ENCODE measurements around the gene ICAM5.
"Not testable (repeated sequence)": the region's sequence is repeated elsewhere in the genome, so short reads cannot be mapped to it uniquely, and the experiment has no call there.

Gene ICAM5

DNA sequence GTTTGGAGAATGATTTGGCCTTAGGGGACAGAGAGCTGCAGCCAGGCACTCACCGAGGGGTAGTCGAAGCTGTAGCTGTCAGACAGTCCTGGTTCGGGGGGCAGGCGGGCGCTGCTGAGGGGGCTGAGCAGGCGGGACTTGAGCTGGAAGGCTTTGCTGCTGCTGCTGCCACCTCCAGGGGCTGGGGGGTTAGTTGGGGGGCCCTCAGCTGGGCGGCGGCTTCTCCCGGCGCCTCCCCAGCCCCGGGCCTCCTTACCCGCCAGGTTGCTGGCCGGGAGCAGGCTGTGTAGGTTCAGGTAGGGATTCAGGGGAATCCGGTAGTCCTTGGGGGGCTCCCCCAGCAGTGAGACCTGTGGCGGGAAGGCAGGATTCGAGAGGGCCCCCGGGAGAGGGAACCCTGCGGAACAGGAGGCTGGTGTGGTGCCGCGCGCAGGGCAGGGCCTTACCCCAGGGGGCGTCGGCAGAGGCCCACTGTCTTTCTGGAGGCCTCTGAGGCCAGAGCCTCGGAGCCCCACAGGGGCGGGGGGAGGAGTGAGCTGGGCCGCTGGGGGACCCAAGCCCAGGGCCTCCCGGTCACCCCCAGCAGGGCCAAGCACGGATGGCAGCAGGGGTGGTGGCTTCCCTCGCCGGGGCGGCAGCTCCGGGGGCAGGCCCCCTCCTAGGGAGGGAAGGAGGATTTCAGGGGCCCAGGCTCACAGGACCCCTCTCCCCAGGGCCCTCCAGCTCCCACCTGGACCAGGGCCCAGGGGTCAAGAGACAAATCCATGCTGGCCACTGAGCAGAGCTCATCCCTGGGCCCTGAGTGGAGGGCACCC lies 31.1 kb downstream of the ICAM5 start:
- no peak for DNase-seq (ENCODE audit: low read depth)

DNA sequence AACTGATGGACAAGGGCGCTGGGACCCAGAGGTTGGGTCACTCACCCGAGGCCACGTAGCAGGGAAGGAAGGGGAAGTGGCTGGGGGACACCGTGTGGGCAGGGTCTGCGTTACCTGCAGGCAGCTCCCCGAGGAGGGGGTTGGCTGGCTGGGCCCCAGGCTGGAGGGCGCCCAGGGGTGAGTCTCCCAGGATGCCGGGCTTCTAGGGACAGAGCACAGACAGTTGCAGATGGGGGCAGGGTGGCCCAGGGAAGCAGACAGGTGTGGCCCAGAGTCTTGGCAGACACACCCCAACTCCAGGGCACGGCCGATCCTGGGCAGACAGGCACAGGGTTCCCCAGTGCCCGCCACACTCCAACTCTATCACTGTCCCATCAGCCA lies 31.7 kb downstream of the ICAM5 start:
- DNase-seq (ENCODE audit: low read depth): no peak

DNA sequence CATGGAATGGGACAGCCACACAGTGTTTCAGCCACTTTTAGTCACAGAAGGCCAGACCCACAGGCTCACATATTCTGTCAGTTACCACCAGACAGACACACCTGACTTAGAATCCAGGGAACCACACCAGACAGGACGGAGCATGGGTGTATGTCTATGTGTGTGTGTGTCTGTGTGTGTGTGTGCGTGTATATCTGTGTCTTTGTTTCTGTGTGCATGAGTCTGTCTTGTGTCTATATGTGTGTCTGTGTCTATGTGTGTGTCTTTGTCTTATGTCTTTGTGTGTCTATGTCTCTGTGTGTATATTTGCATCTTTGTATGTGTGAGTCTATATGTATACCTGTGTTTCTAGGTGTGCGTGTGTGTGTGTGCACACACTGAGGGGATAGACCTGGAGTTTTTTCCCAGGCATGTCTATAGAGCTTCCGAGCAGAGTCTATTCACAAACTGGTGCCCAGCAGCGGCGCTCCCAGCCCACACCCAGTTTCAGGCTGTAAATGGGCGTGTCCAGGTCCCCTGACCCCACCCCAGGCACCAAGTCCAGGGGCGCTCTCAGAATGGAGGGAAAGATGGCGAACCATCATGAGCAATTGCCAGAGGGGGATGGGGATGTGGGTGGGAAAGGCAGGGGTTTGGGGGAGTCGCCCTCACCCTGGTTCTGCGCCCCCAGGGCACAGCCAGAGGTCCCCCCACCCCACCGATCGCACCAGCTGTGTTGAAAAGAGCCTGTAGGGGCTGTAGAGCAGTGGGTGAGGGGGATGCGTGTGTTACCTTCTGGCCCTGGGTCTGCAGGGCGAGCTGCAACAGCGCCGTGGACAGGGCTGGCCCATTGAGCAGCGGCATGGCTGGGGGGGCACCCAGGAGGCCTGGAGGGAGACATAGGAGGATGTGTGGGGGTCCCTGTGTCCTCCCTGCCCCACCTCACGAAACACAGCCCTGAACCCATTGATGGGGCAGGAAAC lies 32.4 kb downstream of the ICAM5 start:
- no peak for DNase-seq (ENCODE audit: low read depth)

DNA sequence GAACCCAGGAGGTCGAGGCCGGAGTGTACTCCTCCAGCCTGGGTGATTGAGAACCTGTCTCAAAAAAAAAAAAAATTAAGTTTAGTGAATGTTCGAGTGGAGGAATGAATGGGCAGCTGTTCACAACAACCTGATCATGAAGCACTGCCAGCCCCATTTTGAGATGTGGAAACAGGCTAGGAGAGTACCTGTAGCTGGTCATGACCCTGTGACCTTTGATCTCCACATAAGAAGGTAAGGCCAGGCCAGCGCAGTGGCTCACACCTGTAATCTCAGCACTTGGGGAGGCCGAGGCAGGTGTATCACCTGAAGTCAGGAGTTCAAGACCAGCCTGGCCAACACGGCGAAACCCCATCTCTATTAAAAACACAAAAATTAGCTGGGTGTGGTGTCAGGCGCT lies 36.0 kb downstream of the ICAM5 start:
- no peak for DNase-seq (ENCODE audit: low read depth)

DNA sequence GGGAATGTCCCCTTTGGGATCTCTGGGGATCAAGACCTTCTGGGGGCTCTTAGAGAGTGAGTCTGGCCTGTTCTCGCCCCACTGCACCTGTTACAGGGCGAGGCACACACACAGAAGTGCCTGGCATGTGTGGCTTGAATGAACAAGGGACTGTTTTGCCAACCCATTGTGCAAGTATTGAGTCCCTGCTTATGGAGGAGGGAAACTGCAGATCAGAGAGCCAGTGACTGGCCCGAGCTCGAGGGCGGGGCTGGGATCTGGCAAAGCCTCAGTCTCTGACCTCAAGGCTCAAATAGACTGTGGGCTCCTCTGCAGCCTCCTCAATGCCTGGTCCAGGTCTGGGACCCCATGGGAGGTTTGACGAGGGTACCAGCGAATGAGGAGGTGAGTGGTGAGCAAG lies 38.0 kb downstream of the ICAM5 start:
- no peak for DNase-seq (ENCODE audit: low read depth)

DNA sequence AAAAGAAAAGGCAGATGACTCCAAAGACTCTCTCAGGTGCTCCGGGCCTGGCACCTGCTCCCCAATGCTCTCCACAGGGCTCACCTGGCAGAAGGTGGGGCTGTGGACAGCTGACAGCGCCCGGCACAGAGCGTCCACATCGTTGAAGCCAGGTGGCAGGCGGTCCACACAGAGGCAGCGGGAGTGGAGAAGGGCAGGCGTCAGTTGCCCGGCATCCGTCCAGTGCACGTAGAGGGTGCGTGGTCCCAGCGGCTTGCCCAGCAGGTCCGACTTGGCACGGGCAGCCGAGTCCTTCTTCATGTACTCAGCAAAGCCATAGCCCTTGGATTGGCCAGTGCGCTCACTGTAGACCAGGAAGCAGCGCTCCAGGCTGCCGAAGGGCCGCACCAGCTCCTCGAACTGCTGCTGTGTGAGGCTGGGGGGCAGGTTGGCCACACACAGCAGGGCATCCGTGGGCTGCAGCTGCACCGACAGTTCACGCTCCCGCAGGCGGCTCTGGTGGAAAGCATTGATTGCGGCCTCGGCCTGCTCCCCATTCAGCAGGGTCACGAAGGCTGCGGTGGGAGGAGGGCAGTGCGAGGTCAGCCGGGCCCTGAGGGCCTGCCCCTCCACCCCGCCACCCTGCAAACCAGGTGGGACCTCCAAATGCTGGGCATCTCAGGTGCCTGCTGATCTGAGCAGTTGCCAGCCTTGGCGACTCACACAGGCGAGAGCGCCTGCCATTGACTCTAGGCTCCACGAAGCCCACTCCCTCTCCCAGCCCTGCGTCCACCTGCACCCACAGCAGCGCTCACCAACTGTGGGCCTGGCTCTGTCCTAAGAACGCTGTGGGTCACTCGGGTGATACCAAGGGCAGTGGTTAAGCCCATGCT lies 39.0 kb downstream of the ICAM5 start:
- DNase-seq (ENCODE audit: low read depth): no peak

DNA sequence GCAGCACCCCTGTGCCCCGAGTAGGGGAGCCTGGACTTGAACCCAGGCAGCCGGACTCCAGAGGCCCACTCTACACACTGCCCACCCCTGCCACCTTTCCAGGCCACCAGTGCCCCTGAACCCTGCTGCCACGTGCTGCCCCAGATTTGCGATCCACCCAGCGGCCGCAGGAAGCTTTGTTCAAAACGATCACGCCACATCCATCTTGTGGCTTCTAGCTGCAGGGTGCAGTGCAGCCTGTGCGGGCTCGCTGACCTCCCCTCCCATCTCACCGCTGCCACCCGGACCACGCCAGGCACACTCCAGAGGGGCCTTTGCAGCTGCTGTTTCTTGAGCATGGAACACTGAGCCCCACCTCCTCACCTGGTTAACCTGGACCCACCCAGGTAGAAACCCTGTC lies 39.8 kb downstream of the ICAM5 start:
- no peak for DNase-seq (ENCODE audit: low read depth)

DNA sequence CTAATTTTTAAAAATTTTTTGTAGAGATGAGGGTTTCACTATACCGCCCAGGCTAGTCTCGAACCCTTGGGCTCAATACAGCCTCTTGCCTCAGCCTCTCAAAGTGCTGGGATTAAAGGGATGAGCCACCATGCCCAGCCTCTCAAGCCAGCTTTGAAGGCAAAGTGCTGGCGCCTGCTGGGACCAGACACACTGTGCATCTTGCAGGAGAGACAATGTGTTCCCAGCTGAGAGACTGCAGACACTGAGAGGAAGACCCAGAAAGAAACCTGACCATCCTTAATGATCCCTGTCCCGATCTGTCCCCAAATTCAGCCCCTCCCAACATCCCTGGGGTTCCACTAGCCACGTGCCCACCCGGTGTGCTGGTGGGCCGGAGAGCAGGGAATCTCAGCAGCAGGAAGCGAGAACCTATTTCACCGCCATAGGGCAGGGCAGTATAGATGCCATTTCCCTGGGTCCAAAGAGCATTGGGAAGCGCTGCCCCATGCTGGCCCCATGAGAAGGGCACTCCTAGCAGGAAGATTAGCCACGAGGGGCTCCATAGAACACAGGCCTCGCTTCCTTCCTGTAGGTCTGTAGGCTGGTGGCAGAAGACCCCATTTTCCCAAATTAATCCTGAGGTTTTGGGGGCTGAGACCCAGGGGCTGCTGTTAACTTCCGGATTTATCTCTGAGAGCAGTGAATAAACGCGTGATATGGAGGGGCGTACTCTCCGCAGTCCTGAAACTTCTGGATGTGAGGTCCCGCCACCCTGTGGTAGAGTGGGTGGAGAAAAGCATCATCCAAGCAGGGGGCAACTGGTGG lies 42.6 kb downstream of the ICAM5 start:
- DNase-seq (ENCODE audit: low read depth): no peak

DNA sequence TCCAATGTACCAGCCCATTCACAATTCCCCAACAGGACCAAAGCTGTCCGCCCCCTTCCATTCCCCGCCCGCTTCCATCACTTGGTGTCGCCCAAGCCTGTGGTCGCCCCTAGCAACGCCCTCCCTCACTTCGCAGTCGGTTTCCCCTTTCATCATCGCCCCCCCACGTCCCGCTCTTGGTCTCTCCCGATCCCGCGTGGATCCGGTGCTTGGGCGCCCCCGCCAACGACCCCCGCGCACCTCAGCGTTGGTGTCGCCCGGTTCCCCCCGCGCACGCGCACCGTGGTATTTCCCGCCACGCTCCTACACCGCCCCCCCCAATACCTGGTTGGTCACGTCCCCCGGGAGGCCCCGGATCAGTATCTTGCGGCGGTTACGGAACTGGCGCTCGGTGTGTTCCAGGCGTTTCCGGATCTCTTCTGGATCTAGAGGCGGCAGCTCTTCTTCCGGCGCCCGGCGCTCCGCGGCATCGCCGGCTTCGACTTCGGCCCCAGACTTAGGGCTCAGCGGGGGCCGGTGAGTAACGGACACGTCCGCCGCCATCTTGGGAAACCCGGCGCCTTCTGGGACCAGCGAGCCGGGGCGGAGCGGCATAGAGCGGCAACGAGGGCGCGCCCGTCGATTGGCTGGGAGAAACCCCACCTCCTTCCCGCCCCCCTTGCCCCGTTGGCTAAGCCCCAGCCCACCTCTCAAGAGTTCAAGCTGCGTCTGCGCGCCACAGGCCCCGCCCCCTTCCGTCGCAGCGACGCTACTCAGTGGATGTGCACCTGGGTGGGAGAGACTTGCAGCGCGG lies 43.4 kb downstream of the ICAM5 start, which contains the start of gene RAVER1:
Gene RAVER1, minus strand, starts transcription at position 565 of the 793 bp plus-strand sequence. Its CDS starts 22 bp downstream, at position 543.
- DNase-seq (ENCODE audit: low read depth): peak; percentile 93

DNA sequence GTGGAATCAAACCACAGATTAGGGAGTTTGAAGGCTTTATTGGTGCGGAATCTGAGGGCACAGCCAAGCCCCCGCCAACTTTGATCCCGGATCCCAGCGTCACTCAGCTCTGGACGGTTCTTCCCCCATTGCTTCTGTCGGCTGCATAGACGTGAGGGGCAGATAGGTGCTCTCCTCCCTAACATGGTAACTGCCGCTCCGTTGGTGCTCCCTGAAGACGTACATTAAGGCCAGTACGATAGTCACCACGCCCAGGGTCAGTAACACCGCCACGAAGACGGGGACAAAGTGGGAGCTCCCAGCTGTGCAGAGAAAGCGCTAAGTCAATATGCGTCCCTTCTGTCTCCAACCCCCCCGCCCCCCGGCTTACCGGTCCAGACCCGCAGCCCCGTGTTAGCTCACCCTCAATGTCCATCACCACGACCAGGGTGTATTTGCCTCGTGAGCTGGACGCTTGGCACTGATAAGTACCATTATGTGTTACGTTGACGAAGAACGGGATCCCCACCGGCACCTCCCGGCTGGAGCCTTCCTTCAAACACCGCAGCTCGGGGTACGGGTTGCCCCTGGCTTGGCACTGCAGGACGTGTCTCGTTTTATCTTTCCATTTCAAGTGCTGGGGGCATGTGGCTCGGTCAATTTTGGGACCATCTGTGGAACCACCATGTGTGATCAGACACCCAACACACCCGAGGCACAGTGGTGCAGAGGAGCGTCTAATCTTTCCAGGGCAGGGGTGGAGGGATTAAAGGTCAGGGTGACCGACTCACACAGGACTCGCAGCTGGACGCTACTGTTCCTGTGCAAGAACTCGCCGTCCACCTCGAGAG lies 44.2 kb downstream of the ICAM5 start:
- DNase-seq (ENCODE audit: low read depth): no peak

DNA sequence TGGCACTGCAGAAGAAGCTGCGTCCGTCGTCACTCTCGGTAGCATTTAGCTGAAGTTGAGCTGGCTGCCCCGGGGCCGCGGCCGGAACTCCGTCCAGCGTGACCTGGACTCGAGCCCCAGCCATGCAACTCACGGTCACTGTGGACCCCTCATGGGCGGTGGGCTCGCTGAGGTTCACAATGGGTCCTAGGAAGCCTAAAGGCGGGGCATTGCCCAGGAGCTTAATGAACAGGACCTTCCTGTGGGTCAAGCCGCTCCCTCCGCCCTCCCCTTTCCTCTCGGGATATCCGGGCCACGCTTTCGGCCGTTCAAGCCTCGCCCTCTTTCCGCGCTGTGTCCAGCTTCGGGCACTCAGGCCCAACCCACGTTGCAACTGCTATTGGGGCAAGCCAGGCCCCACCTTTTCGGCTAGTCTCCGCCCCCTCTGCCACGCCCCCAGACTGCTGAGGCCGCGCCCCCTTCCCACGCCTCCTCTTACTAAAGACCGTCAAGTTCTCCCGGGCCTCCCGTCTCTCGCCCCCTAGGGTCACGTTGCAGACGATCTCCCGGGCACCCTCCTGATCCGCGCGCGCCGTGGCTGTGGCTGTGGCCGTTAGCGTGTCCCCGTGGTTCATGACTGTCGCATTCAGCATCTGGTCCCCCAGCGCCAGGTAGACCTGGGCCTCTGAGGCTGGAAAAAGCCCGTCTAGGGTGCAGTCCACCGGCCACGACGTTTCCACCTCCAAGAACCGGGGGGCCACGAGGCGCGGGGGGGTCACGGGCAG lies 45.0 kb downstream of the ICAM5 start:
- DNase-seq (ENCODE audit: low read depth): peak; percentile 92

DNA sequence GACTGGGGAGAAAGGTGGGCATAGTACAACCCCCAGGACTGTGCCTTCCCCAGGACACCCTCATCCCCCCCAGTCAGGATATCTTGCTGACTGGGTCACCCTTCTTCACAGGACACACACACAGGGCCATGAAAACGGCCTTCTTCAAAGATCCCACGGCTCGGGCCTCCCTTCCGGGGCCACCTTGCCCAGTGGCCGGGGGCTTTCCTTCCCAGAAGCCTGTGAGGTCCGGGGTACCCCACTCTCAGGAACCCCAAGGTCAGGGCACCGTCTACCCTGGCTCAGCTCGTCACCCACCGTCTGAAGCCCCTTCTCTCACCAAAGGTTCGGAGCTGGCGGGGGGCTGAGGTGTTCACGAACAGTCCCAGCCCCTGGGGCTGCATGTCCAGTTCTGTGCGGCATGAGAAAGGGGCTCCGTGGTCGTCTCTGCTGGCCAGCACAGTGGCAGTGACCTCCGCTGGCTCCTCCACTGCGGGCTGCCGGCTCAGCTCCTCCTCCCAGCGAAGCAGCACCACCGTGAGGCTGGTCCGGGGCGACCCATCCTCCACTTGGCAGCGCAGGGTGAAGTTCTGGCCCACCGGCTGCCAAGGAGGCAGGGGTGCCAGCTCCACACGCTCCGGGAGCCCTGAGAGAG lies 45.7 kb downstream of the ICAM5 start:
- no peak for DNase-seq (ENCODE audit: low read depth)

DNA sequence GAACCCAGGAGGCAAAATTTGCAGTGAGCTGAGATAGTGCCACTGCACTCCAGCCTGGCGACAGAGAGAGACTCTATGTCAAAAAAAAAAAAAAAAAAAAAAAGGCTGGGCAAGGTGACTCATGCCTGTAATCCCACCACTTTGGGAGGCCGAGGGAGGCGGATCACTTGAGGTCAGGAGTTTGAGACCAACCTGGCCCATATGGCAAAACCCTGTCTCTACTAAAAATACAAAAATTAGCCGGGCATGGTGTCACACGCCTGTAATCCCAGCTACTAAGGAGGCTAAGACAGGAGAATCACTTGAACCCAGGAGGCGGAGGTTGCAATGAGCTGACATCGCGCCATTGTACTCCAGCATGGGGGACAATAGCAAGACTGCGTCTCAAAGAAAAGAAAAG lies 47.0 kb downstream of the ICAM5 start:
- not testable (repeated sequence) for DNase-seq (ENCODE audit: low read depth)

DNA sequence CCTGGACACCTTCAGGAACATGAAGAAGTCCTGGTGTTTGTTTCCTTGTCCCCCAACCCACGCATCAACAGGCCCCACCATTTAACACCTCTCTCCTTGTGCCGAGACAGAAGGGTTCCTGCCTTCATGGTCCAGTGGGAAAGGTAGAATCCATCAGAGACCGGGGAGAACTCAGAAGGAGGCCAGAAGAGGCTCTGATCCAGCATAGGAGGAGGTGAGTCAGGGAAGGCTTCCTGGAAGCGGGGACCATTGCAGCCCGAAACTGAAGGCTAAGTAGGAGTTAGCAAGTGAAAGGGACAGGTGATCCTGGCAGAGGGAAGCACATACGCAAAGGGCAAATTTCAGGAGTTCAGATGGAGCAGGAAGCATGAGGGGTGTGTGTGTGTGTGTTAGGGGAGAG lies 49.2 kb downstream of the ICAM5 start:
- DNase-seq (ENCODE audit: low read depth): no peak

DNA sequence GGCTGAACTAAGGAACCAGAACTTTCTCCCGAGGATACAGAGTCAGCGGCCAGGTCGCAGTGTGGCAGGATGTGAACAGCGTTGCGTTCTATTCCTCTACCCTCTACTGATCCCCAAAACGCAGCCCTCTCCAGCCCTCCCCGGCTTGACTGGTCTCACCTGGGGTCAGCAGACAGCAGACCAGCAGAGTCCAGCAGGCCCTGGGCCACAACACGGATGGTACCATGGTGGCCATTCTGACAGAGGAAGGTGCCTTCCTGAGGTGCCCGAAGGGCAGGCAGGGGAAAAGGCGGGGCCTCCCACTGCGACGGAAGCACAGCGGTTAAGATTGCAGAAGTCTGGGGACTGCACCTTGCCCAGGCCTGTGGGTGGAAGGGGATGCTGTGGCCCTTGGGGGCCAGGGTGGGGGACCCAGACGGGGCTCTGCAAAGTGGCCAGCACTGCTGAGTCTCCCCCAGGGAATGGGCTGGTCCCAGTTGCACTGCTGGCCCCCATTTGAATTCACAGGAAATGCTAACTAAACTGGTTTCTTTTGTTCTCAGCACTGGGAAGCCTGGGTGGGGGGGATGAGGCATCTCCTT lies 49.7 kb downstream of the ICAM5 start, which contains the start of gene ICAM3:
Gene ICAM3, minus strand, starts transcription at position 245 of the 581 bp plus-strand sequence. Its CDS starts 10 bp downstream, at position 235.
- DNase-seq (ENCODE audit: low read depth): no peak

DNA sequence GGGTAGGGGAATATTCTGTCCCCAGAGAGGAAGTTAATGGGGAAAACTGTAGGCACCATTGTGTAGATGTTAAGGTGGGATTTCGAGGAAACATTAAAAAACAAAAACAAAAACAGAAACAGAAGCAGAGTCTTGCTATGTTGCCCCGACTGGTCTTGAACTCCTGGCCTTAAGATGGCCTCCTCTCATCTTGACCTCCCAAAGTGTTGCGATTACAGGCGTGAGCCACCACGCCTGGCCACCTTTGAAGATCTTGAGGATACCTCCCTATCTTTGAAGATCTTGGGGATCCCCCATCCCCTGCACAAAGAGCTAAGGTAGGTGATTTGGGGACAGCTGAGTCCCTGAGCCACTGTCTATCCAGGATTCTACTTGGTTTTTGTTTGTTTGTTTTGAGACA lies 50.2 kb downstream of the ICAM5 start:
- DNase-seq (ENCODE audit: low read depth): no peak

DNA sequence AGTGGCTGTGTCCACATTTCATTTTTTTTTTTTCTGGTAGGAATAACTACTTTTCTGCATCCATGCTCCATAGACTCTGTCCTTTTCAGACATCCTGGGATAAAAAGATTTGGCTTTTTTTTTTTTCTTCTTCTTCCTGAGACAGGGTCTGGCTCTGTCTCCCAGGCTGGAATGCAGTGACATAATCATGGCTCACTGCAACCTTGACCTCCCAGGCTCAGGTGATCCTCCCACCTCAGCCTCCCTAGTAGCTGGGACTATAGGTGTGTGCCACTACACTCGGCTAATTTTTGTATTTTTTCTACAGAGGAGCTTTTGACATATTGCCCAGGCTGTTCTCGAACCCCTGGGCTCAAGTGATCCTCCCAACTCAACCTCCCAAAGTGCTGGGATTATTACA lies 53.7 kb downstream of the ICAM5 start:
- DNase-seq (ENCODE audit: low read depth): no peak

DNA sequence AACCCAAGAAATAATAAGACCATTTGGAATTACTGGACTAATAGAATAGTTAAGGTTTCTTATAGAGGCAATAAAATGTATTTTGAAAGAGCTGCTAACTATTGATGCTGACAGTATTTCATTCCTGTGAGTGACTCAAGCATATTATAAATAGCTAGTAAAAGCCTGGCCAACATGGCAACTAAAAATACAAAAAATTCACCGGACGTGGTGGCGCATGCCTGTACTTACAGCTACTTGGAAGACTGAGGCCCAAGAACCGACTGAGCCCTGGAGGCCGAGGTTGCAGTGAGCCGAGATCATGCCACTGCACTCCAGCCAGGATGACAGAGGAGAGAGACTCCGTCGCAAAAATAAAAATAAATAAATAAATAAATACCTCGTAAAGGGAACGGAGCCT lies 55.0 kb downstream of the ICAM5 start:
- DNase-seq (ENCODE audit: low read depth): no peak
